ENCODE measurements around the gene PRLR. TPM values are rescaled to one million over a fixed set of nuclear protein-coding genes. Genes with fewer than 3 reads are reported as not detected.

Gene PRLR
- total and polyA plus RNA-seq, 2 experiments from 2014 or later: 0.31 to 2.2 TPM

DNA sequence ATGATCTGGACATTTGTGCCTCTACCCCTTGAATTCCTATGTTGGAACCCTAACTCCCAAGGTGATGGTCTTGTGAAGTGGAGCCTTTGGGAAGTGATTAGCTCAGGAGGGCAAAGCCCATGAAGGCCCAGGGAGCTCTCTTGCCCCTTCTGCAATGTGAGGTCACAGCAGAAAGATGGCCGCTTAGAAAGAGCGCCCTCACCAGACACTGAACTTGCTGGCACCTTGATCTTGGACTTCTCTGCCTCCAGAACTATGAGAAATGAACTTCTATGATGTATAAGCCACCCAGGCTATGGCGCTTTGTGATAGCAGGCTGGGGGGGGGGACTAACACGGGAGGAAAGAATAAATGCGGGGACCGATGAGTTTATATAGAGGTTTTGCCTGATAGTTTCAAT lies 227.8 kb downstream of the PRLR start:
- DNase-seq (ENCODE audit: low spot score) (peak; percentile 4), ATAC-seq (no peak)
- H3K4me2 ChIP-seq: no peak overlapping the region
- peaks cover 15% of the 10 kb centered on the region for H3K4me1 ChIP-seq (ENCODE audit: insufficient read depth)
- H3K27ac ChIP-seq (ENCODE audit: low read depth): no peak overlapping the region
- H3K4me3 ChIP-seq: no peak overlapping the region
- peak overlapping the region; percentile 91 for H2AFZ ChIP-seq
- no peaks in the 10 kb centered on the region for H3F3A ChIP-seq (replicated peaks; ENCODE audit: low read depth)
- no peak overlapping the region for H3K4me3 Mint-ChIP-seq
- no peaks in the 10 kb centered on the region for H3K9me2 ChIP-seq (ENCODE audit: insufficient read depth)
- H3K9me3 Mint-ChIP-seq: no peaks in the 10 kb centered on the region
- H4K20me1 ChIP-seq (replicated peaks; ENCODE audit: insufficient read depth): no peaks in the 10 kb centered on the region
- peaks cover 7% of the 10 kb centered on the region for H3K27me3 Mint-ChIP-seq (ENCODE audit: insufficient read depth, low read depth, poor library complexity)
- H3K4me1 Mint-ChIP-seq: peaks cover 14% of the 10 kb centered on the region
- TF ChIP-seq ZNF114 (CRISPR knock-in tag; IDR thresholded peaks at IDR 0.05): no peak
- TF ChIP-seq, protein P1, sequence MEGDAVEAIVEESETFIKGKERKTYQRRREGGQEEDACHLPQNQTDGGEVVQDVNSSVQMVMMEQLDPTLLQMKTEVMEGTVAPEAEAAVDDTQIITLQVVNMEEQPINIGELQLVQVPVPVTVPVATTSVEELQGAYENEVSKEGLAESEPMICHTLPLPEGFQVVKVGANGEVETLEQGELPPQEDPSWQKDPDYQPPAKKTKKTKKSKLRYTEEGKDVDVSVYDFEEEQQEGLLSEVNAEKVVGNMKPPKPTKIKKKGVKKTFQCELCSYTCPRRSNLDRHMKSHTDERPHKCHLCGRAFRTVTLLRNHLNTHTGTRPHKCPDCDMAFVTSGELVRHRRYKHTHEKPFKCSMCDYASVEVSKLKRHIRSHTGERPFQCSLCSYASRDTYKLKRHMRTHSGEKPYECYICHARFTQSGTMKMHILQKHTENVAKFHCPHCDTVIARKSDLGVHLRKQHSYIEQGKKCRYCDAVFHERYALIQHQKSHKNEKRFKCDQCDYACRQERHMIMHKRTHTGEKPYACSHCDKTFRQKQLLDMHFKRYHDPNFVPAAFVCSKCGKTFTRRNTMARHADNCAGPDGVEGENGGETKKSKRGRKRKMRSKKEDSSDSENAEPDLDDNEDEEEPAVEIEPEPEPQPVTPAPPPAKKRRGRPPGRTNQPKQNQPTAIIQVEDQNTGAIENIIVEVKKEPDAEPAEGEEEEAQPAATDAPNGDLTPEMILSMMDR (conservative IDR thresholded peaks at IDR 0.05; ENCODE audit: low read depth in 2 of 2): peak; percentile 19 to 50; a peak in 3 of 4 replicates
- no peak for TF ChIP-seq ZNF462 (CRISPR knock-in tag; IDR thresholded peaks at IDR 0.05)
- TF ChIP-seq NANOG (IDR thresholded peaks at IDR 0.05; ENCODE audit: borderline replicate concordance): no peak
- TF ChIP-seq EZH2 (IDR thresholded peaks at IDR 0.05; ENCODE audit: low read depth, unreplicated experiment): no peak
- no peak for TF ChIP-seq ZNF331 (CRISPR knock-in tag; IDR thresholded peaks at IDR 0.05; ENCODE audit: low read depth)
- no peak for TF ChIP-seq STAT1 (IDR thresholded peaks at IDR 0.05; ENCODE audit: unreplicated experiment)
- H3K27me3 ChIP-seq (ENCODE audit: insufficient read depth): no peaks in the 10 kb centered on the region
- no peaks in the 10 kb centered on the region for H3K79me2 ChIP-seq (replicated peaks; ENCODE audit: insufficient read depth)
- no peaks in the 10 kb centered on the region for H3K36me3 Mint-ChIP-seq (ENCODE audit: low read depth)
- H3K36me3 ChIP-seq (ENCODE audit: insufficient read depth): no peaks in the 10 kb centered on the region; the same call in 1 of the 2 replicates
- no peak overlapping the region for H3K27ac Mint-ChIP-seq
